ENCODE data around the gene CES4A.

The CES4A gene

GRCh38 chr16:67050796-67051195, 62.4 kb downstream of the CES4A start:
- DNase-seq (ENCODE audit: low read depth, low spot score): no peak

- no peak for DNase-seq (ENCODE audit: low read depth, low spot score)
Observed at GRCh38 chr16:67052399-67052798, 64.0 kb downstream of the CES4A start.

- no peak for DNase-seq (ENCODE audit: low read depth, low spot score)
Observed at GRCh38 chr16:67053767-67054334, 65.5 kb downstream of the CES4A start.

- DNase-seq (ENCODE audit: low read depth, low spot score): no peak
Observed at GRCh38 chr16:67054901-67055300, 66.5 kb downstream of the CES4A start.

- peak; percentile 69 for DNase-seq (ENCODE audit: low read depth, low spot score)
Observed at GRCh38 chr16:67055712-67056487, 67.5 kb downstream of the CES4A start.

All from astrocyte of the hippocampus (primary cell).